ENCODE measurements around the gene MICU1.

Gene MICU1

GRCh38 chr10:72540193-72540807 lies 85.6 kb downstream of the MICU1 start:
- DNase-seq (ENCODE audit: low spot score) = no peak
- no peak for TF ChIP-seq CTCF (IDR thresholded peaks at IDR 0.05; ENCODE audit: extremely low read depth, missing control alignments)

GRCh38 chr10:72539137-72539536 lies 86.7 kb downstream of the MICU1 start:
- TF ChIP-seq CTCF (IDR thresholded peaks at IDR 0.05; ENCODE audit: extremely low read depth, missing control alignments) = no peak
- no peak for DNase-seq (ENCODE audit: low spot score)

- TF ChIP-seq CTCF (IDR thresholded peaks at IDR 0.05; ENCODE audit: extremely low read depth, missing control alignments) = no peak
- no peak for DNase-seq (ENCODE audit: low spot score)
Observed at GRCh38 chr10:72525689-72526088, 100.2 kb downstream of the MICU1 start.

GRCh38 chr10:72525277-72525676 lies 100.6 kb downstream of the MICU1 start:
- TF ChIP-seq CTCF (IDR thresholded peaks at IDR 0.05; ENCODE audit: extremely low read depth, missing control alignments) = no peak
- no peak for DNase-seq (ENCODE audit: low spot score)

GRCh38 chr10:72524489-72524888 lies 101.4 kb downstream of the MICU1 start:
- DNase-seq (ENCODE audit: low spot score) = no peak
- TF ChIP-seq CTCF (IDR thresholded peaks at IDR 0.05; ENCODE audit: extremely low read depth, missing control alignments) = no peak

- DNase-seq (ENCODE audit: low spot score) = no peak
- TF ChIP-seq CTCF (IDR thresholded peaks at IDR 0.05; ENCODE audit: extremely low read depth, missing control alignments) = no peak
Observed at GRCh38 chr10:72523932-72524396, 101.9 kb downstream of the MICU1 start.

GRCh38 chr10:72523062-72523461 lies 102.8 kb downstream of the MICU1 start:
- no peak for DNase-seq (ENCODE audit: low spot score)
- TF ChIP-seq CTCF (IDR thresholded peaks at IDR 0.05; ENCODE audit: extremely low read depth, missing control alignments) = no peak

Data from GM20000 (cell line).